ENCODE results near the gene DSCAM.

DSCAM gene

GRCh38 chr21:40011371-40011770 is 835.6 kb downstream of the DSCAM start:
- DNase-seq (ENCODE audit: low read depth in 2 of 2) = no peak

DNA sequence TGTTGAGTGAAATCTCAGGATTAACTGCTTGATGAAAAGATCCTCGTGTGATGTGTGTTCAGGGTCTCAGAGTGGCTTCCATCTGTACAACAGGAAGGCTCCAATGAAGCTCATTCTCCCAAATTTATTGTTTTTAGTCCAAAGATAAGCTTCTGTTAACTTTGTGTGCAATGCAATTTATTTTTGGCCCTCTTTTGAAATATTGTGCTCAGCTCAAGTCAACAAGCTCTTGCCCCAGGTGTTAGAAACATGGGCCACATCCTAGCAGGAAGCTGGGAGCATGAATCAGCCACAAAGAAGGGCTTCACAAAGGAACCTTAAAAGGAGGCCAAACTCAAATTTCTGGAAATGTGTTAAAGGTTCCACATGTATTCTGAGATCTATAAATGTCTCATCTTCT is 844.0 kb downstream of the DSCAM start:
- no peak for DNase-seq (ENCODE audit: low read depth in 2 of 2)

DNA sequence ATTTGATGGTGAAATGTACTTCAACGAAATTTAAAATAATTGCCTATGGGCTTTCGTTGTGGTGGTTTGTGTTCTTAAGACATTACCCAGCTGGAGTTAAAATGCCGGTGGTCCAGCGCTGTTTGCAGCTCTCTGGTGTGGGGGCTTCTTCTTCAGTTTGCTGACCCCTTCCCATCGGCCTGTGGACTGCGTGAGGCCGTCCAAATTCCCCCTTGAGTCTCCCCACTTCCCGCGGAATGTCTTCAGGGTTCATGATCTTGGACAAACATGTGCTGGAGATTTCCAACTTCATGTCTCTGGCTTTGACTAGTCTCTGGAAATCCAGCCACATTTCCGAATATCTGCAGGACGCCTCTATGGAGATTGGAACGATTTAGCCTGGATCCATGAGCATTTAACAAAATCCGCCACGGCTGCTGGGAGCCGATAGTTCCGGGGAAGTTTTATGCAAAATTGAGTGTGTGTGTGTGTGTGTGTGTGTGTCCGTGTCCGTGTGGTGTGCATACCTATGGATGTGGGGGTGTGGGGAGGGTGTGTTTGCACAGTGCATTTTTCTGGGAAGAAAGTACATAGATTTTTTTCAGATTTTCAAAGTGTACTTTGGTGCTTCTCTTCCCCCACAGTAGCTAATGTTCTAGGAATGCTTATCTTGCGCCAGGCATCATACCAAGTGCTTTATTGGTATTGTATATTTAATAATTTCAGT is 862.5 kb downstream of the DSCAM start:
- no peak for DNase-seq (ENCODE audit: low read depth in 2 of 2)

DNA sequence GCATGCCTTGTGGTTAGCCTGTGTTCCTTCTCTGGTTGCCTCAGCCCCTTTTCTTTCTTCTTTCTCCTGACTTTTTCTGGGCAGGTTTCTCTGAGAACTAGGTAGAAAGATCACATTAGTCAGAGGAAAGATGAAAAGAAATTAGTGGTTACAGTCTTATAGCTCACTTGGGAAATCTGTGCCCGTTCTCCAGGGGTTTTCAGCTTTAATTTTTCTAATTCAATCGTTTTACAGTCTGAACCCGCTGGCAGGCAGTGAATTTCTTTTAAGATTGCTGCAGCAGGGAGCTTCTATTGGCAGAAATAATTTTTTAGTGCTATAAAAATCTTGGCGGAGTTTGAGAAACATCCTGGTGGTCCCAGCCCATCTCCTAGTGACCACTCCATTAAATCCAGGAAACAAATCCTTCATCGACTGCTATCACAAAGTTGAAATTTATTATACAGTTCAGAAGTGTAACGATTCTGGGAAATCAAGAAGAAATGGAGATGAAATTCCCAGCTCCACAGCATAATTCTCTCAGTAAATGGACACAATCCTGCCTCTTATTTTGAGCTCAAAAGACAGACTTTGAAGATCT is 866.6 kb downstream of the DSCAM start:
- DNase-seq (ENCODE audit: low read depth in 2 of 2) = no peak

DNA sequence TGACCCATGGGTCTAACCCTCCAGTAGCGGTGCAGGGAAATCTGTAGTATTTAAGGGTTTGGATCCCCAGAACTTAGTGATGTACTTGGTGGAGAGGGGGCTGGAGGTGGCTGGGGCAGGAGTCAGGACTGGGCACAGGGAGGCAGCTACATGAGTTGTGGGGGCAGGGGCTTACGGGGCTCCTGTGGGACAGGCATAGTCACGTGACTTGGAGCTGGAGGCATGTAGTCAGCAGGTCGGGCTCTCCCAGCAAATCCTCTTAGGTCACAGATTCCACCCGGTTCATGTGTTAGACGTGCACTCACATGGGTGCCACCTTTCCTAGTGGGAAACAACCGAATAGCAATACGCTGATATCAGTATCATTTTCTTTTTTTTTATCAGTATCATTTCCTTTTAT is 867.6 kb downstream of the DSCAM start:
- DNase-seq (ENCODE audit: low read depth in 2 of 2) = no peak

DNA sequence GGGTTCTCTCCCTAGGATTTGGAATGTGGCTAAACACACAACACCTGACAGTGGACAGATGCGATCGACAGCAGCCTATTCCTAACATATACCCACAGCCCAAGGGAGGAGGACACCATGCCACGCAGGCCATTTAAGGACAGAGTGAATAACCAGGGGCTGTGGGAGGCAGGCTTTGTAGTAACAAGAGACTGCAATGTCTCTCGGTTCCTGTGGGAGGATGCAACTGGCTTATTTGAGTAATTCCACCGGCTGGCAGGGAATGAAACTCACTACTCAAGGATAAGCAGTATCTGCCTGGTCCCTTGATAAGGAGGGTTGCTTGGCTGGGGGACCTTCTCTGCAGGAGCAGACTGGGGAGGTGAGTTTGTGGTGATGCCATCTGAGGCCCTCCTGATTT is 870.2 kb downstream of the DSCAM start:
- no peak for DNase-seq (ENCODE audit: low read depth in 2 of 2)

- no peak for DNase-seq (ENCODE audit: low read depth in 2 of 2)
Measured at GRCh38 chr21:39972976-39973770, 873.8 kb downstream of the DSCAM start.

DNA sequence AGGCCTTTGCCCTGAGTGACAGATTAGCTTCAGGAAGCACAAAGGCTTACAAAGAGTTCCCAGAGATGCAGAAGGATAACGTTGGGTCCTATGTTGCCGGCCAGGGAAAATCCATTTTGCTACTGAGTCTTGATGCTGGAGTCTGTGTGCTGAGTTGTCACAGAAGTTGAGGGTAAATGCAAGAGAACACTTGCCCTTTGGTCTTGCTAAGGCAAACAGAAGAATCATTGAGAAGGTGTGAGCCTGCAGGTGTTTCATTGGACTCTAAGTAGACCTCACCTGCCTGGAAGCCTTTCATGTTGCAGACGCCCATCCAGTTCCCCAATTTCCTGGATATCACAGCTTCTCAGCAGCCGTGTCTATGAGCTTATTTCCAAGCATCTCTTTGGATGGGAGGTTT is 874.5 kb downstream of the DSCAM start:
- no peak for DNase-seq (ENCODE audit: low read depth in 2 of 2)

GRCh38 chr21:39971956-39972355 is 875.0 kb downstream of the DSCAM start:
- no peak for DNase-seq (ENCODE audit: low read depth in 2 of 2)

- DNase-seq (ENCODE audit: low read depth in 2 of 2) = no peak
Measured at GRCh38 chr21:39969691-39970364, 877.1 kb downstream of the DSCAM start.

DNA sequence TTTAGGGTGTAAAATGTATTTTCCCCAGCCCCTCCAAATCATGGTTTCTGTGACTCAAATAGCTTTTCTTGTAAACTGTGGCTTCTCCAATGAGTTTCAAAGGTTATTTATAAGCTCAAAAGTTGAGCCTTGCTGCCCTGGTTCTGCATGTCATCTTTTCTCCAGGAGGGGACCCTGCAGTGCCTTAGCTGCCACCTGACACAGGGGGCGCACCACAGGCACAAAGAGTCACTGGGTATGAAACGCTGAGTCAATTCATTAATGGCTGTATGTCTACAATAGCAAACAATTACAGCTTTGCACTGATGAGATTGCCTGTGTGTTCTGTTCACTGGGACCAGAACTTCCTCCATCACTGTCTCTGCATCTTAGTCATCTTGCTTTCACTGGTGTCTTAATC is 878.9 kb downstream of the DSCAM start:
- DNase-seq (ENCODE audit: low read depth in 2 of 2) = no peak

GRCh38 chr21:39966786-39967185 is 880.2 kb downstream of the DSCAM start:
- DNase-seq (ENCODE audit: low read depth in 2 of 2) = no peak

DNA sequence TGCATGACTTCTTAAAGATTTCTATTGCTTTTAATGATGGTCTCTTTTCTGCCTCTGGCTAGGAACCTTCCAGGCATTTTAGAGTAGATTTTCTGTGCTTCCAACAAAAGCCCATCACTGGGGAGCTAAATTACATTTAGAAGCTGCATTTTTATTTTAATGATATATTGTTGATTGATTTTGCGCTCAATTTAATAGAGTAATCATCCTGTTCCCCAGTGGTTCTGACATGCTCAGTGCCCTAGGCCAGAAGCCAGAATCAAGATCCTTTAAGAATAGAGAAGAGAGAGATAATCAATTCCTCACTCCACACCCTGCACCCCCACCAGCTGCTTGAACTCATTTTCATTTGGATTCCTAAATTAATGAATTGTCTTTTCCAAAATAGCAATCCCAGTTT is 881.9 kb downstream of the DSCAM start:
- no peak for DNase-seq (ENCODE audit: low read depth in 2 of 2)

DNA sequence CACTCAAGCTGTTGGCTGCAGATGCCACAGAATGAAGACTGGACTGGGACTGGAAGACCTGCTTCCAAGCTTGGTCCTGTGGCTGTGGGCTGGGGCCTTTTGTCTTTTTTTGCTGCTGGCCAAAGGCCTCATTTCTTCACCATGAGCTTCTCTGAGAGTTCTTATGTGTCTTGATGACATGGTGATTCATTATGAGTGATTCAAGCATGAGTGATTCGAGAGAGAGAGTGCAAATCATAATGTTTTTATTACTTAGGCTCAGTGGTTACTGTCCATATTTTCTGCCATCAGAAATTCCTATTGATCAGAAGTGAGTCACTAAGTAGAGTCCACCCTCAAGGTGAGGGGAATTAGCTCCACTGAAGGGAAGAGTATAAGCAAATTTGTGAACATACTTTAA is 885.7 kb downstream of the DSCAM start:
- DNase-seq (ENCODE audit: low read depth in 2 of 2) = no peak
